GM12878 (cell line): Measurements from ENCODE around the gene LTBP2.

Source experiments
- ATF7 ChIP-seq: fragments of 450-650 bp; IDR thresholded peaks from 2 replicates; pipeline ENCODE4 v1.6.1; 2016; ENCODE audit warnings: low read depth, mild to moderate bottlenecking
- CTCF ChIP-seq, 3 experiments: IDR thresholded peaks in 2 of 3; conservative IDR thresholded peaks in 1 of 3; 2 replicates each; pipeline ENCODE4 v1.5.1; 2011; ENCODE audit warnings: low read depth in 3 of 3, low read length in 3 of 3, mild to moderate bottlenecking in 3 of 3, control low read depth in 2 of 3, moderate library complexity in 2 of 3, inconsistent platforms in 1 of 3, mixed read lengths in 1 of 3; ENCODE audit not compliant: control insufficient read depth in 2 of 3, insufficient read depth in 1 of 3; ENCODE audit errors: extremely low read depth in 1 of 3
- MYC ChIP-seq: IDR thresholded peaks from 2 replicates; pipeline ENCODE4 v1.6.1; 2011; ENCODE audit warnings: mild to moderate bottlenecking, low read length, moderate library complexity, inconsistent platforms; ENCODE audit not compliant: insufficient read depth, insufficient replicate concordance, insufficient read length, severe bottlenecking
- REST ChIP-seq: IDR thresholded peaks from 2 replicates; pipeline ENCODE4 v1.6.1; 2012; ENCODE audit warnings: mild to moderate bottlenecking, low read depth, low read length
- SREBF1 ChIP-seq: IDR thresholded peaks from 2 replicates; pipeline ENCODE4 v1.6.1; 2012; ENCODE audit warnings: mild to moderate bottlenecking, low read length
- ZNF274 ChIP-seq: IDR thresholded peaks from one replicate; pipeline ENCODE4 v1.8.0; 2011; ENCODE audit not compliant: insufficient read length, insufficient read depth

GRCh38 chr14:74503938-74504335 is 108.1 kb downstream of the LTBP2 start:
- TF ChIP-seq SREBF1 (no peak), REST (no peak), ZNF274 (no peak), CTCF (IDR thresholded peaks at IDR 0.05 in 2 of 3, conservative IDR thresholded peaks at IDR 0.05 in 1 of 3; ENCODE audit: control insufficient read depth in 2 of 3, extremely low read depth in 1 of 3, insufficient read depth in 1 of 3, low read depth in 3 of 3, low read length in 3 of 3) (no peak), ATF7 (no peak), MYC (no peak)
